HG02852 (cell line): ENCODE results near the gene TPRA1.

ENCODE experiments used
- ATAC-seq: cut with Tn5 transposase; IDR thresholded peaks from one replicate; pipeline ENCODE4 v1.9.1; 2021; ENCODE audit warnings: mild to moderate bottlenecking, moderate library complexity; ENCODE audit not compliant: unreplicated experiment

TPRA1 gene

GRCh38 chr3:127566833-127567232 is 23.7 kb downstream of the TPRA1 start:
- no peak for ATAC-seq

- no peak for ATAC-seq
Observed at GRCh38 chr3:127565711-127566110, 24.8 kb downstream of the TPRA1 start.

- ATAC-seq: no peak
Observed at GRCh38 chr3:127560051-127560787, 30.3 kb downstream of the TPRA1 start.

- no peak for ATAC-seq
Observed at GRCh38 chr3:127556565-127556964, 34.0 kb downstream of the TPRA1 start.

- no peak for ATAC-seq
Observed at GRCh38 chr3:127555108-127555507, 35.4 kb downstream of the TPRA1 start.

- ATAC-seq: no peak
Observed at GRCh38 chr3:127552038-127552437, 38.5 kb downstream of the TPRA1 start.

GRCh38 chr3:127551178-127551577 is 39.4 kb downstream of the TPRA1 start:
- ATAC-seq: no peak

- ATAC-seq: no peak
Observed at GRCh38 chr3:127550468-127551157, 39.9 kb downstream of the TPRA1 start.

GRCh38 chr3:127549826-127550467 is 40.6 kb downstream of the TPRA1 start:
- ATAC-seq: no peak

GRCh38 chr3:127547761-127548605 is 42.5 kb downstream of the TPRA1 start:
- no peak for ATAC-seq

GRCh38 chr3:127546970-127547733 is 43.4 kb downstream of the TPRA1 start:
- no peak for ATAC-seq

- no peak for ATAC-seq
Observed at GRCh38 chr3:127546554-127546953, 44.0 kb downstream of the TPRA1 start.

GRCh38 chr3:127545711-127546457 is 44.6 kb downstream of the TPRA1 start:
- no peak for ATAC-seq

- ATAC-seq: no peak
Observed at GRCh38 chr3:127545216-127545615, 45.3 kb downstream of the TPRA1 start.

- no peak for ATAC-seq
Observed at GRCh38 chr3:127544803-127545201, 45.7 kb downstream of the TPRA1 start.

GRCh38 chr3:127544192-127544802 is 46.2 kb downstream of the TPRA1 start:
- ATAC-seq: peak; percentile 70

- ATAC-seq: no peak
Observed at GRCh38 chr3:127543441-127543840, 47.1 kb downstream of the TPRA1 start.

- ATAC-seq: no peak
Observed at GRCh38 chr3:127542441-127542952, 48.0 kb downstream of the TPRA1 start.

- ATAC-seq: no peak
Observed at GRCh38 chr3:127541320-127541719, 49.2 kb downstream of the TPRA1 start.
